ENCODE data around the gene PSMB5. TPM values are rescaled to one million over a fixed set of nuclear protein-coding genes. Genes with fewer than 3 reads are reported as not detected.
A peak's percentile ranks its signal among the peaks of the same experiment; 100 is the strongest.

Gene PSMB5
- total and polyA plus RNA-seq, 2 of the 13 experiments (the other 11 are each of a cell fraction or from before 2014, with no cell fraction given): 705 to 871 TPM

GRCh38 chr14:23052182-23052623 lies 17.5 kb upstream of the PSMB5 start (continued):
- TF ChIP-seq GLMP (CRISPR knock-in tag; IDR thresholded peaks at IDR 0.05; ENCODE audit: borderline replicate concordance) (no peak), PRPF4 (IDR thresholded peaks at IDR 0.05; ENCODE audit: low read depth, low read length, poor library complexity, severe bottlenecking) (no peak), SP4 (CRISPR knock-in tag; IDR thresholded peaks at IDR 0.05) (0 out of 2 replicates have a peak, but pooled peaks have one; percentile 5), ZNF564 (CRISPR knock-in tag; IDR thresholded peaks at IDR 0.05) (no peak), ZBTB25 (CRISPR knock-in tag; IDR thresholded peaks at IDR 0.05) (no peak), ZKSCAN1 (IDR thresholded peaks at IDR 0.05; ENCODE audit: low read length) (no peak), ZNF552 (CRISPR knock-in tag; IDR thresholded peaks at IDR 0.05; ENCODE audit: borderline replicate concordance) (no peak), RAD51 (IDR thresholded peaks at IDR 0.05; ENCODE audit: borderline replicate concordance) (no peak), ZBTB43 (CRISPR knock-in tag; conservative IDR thresholded peaks at IDR 0.05) (no peak), ZBTB4 (CRISPR knock-in tag; IDR thresholded peaks at IDR 0.05; ENCODE audit: borderline replicate concordance) (no peak), ZBTB8A (CRISPR knock-in tag; IDR thresholded peaks at IDR 0.05; ENCODE audit: borderline replicate concordance, low read depth) (no peak), ARID2 (CRISPR knock-in tag; IDR thresholded peaks at IDR 0.05; ENCODE audit: borderline replicate concordance) (no peak), BCLAF1 (IDR thresholded peaks at IDR 0.05) (no peak), NR0B2 (CRISPR knock-in tag; IDR thresholded peaks at IDR 0.05) (no peak), TEAD2 (CRISPR knock-in tag; IDR thresholded peaks at IDR 0.05) (no peak), HNF1B (CRISPR knock-in tag; IDR thresholded peaks at IDR 0.05) (0 out of 2 replicates have a peak, but pooled peaks have one; percentile 65), NFIB (CRISPR knock-in tag; IDR thresholded peaks at IDR 0.05; ENCODE audit: borderline replicate concordance) (no peak), KMT2B (CRISPR knock-in tag; IDR thresholded peaks at IDR 0.05) (no peak)
